Omental fat pad (tissue), 4 donors: Measurements from ENCODE around the gene PAK2. TPM values are rescaled to one million over a fixed set of nuclear protein-coding genes. Genes with fewer than 3 reads are reported as not detected.

Source experiments
- ATAC-seq: fragments of 150-250 bp; one replicate; pipeline ENCODE4 v1.9.1; 2016; ENCODE audit warnings: mild to moderate bottlenecking, moderate library complexity; ENCODE audit not compliant: low FRiP score
- DNase-seq: peaks from one replicate; pipeline ENCODE4 v3.0.0-alpha.2; 2019; ENCODE audit warnings: low spot score
- CTCF ChIP-seq, 3 donors: fragments of 450-650 bp; IDR thresholded peaks; one replicate each; pipeline ENCODE4 v1.5.1; 2016 to 2017; ENCODE audit warnings: antibody characterized with exemption in 3 of 3, mild to moderate bottlenecking in 3 of 3, moderate library complexity in 2 of 3
- total RNA-seq, 4 donors: library from RNA; depleted of rRNA; stranded (reverse); fragments of >200 nt; gene quantifications; one replicate each; pipeline ENCODE4 v1.1.0, GENCODE V29; 2016

PAK2 gene
- total RNA-seq, 4 donors from 2014 or later = 50.3 to 108 (median 81.0) TPM

DNA sequence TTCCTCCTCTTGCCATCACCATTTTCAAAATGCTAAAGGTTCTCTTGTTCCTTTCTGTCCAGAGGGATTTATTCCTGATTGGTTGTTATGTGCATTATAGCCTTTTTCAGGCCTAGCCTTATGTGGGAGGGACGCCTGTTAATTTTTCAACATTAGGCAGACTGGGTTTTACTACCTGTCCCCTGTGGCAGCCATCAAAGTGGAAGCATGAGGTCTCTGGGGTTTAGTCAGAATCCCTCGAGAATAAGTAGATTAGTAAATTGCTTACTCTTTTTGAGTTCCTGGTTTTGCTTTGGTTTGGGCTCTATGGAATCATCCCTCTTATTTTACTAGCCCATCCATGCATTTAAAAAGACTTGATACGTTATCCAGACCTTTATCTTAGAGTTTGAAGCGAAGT, 32.4 kb downstream of the PAK2 start:
- DNase-seq = no peak
- no peak for ATAC-seq
- TF ChIP-seq CTCF (IDR thresholded peaks at IDR 0.05) = no peak

GRCh38 chr3:196772897-196773296, 33.2 kb downstream of the PAK2 start:
- no peak for TF ChIP-seq CTCF (IDR thresholded peaks at IDR 0.05)
- DNase-seq (no peak), ATAC-seq (no peak)

GRCh38 chr3:196774191-196774820, 34.6 kb downstream of the PAK2 start:
- DNase-seq = no peak
- no peak for TF ChIP-seq CTCF (IDR thresholded peaks at IDR 0.05)
- no peak for ATAC-seq

DNA sequence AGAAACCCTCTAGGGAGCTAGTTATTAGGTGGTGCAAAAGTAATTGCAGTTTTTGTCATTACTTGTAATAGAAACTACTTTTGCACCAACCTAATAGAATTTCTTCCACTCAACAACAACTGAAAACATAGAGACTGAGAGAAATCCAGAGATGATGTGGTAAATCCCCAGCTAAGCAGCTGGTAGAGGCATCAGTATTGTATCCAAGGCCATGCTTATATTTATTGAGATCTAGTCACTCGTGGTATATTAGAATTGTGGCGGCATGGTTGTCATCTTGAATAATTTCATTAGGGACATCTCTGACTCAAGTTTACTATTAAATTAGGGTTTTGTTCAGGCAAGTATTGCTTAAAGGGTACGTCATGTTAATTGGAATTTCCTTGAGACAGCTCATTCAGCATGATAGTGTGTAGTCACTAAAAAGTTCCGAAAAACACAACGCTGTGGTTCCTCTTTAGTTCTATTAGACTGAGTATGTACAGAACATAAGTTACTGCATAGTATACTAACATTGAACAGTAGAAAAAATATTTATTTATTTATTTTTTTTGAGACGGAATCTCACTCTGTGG, 35.3 kb downstream of the PAK2 start:
- ATAC-seq (no peak), DNase-seq (no peak)
- TF ChIP-seq CTCF (IDR thresholded peaks at IDR 0.05) = no peak

DNA sequence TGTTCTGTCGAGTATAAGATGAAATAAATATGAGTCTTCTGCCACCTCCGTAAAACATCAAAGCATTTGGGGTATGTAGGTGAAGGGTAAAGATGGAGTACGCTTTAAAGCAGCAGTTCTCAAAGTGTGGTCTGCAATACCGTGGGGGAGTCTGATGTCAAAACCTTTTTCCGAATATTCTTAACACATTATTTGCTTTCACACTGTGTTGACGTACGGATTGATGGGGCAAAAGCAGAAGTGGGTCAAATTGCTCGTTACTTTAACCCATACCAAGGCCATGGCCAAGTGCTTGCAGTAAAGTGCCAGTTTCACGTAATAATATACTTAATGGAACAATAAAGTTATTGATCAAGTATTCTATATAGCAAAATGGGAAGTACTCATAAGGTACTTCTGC, 36.3 kb downstream of the PAK2 start:
- ATAC-seq = no peak
- TF ChIP-seq CTCF (IDR thresholded peaks at IDR 0.05) = no peak
- DNase-seq = no peak

GRCh38 chr3:196777836-196778235, 38.2 kb downstream of the PAK2 start:
- TF ChIP-seq CTCF (IDR thresholded peaks at IDR 0.05) = no peak
- ATAC-seq = no peak
- no peak for DNase-seq

- TF ChIP-seq CTCF (IDR thresholded peaks at IDR 0.05) = no peak
- ATAC-seq (no peak), DNase-seq (no peak)
These were observed 39.1 kb downstream of the PAK2 start for GRCh38 chr3:196778755-196779154.
